HG03565 (cell line): ENCODE data around the gene FGF6.
"Not testable (repeated sequence)": the region's sequence is repeated elsewhere in the genome, so short reads cannot be mapped to it uniquely, and the experiment has no call there.

Experiments used
- ATAC-seq: cut with Tn5 transposase; IDR thresholded peaks from one replicate; pipeline ENCODE4 v1.9.1; 2021; ENCODE audit warnings: mild to moderate bottlenecking, moderate library complexity; ENCODE audit not compliant: unreplicated experiment

FGF6 gene

GRCh38 chr12:4445156-4446101 lies at the start of gene FGF6:
Gene FGF6, minus strand, starts transcription at chr12:4445815. Its CDS starts 245 bp downstream, at chr12:4445570.
- no peak for ATAC-seq

- ATAC-seq, result no peak
Measured at GRCh38 chr12:4490973-4491372, 45.4 kb upstream of the FGF6 start.

DNA sequence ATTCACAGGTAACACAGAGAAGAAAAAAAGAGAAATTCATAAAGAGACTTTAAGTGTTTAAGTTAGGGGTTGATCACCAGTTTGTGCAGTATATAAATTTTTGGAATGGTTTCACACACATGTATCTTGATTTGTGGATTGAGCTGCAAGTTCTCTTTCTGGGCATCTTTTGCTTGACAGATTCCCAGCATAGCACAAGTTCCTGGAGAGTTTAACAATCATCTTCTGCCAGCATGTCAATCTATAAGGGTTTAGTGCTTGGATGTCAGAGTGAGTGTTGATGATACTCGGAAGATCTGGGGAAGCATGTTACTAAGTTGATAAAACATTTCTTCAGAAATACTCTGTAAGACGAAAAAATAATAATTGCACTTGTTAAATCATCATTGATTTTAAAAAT lies 43.9 kb upstream of the FGF6 start:
- no peak for ATAC-seq

GRCh38 chr12:4486980-4487379 lies 41.4 kb upstream of the FGF6 start:
- no peak for ATAC-seq

GRCh38 chr12:4486049-4486699 lies 40.6 kb upstream of the FGF6 start:
- no peak for ATAC-seq

GRCh38 chr12:4483885-4484823 lies 38.5 kb upstream of the FGF6 start:
- ATAC-seq, result no peak

- ATAC-seq, result no peak
Measured at GRCh38 chr12:4482936-4483335, 37.3 kb upstream of the FGF6 start.

- no peak for ATAC-seq
Measured at GRCh38 chr12:4478933-4479332, 33.3 kb upstream of the FGF6 start.

DNA sequence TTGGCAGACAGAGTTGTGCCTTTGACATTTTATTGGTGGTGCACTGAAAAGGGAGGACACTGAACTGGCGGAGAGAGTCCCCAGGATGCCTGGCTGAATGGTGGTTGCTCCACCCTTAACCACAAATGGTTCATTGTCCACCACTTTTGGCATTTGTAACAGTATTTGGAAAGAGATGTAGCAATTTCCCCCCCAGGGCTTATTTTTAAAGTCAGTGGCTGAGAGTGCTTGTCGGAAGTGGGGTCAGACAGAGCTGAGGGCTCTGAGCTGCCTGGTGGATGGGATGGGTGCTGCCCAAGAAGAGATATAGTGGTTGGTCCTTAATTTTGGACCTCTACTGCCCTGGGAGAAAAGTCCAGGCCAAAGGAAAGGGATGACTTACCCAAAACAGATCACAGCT lies 31.5 kb upstream of the FGF6 start:
- no peak for ATAC-seq

- no peak for ATAC-seq
Measured at GRCh38 chr12:4472046-4472445, 26.4 kb upstream of the FGF6 start.

DNA sequence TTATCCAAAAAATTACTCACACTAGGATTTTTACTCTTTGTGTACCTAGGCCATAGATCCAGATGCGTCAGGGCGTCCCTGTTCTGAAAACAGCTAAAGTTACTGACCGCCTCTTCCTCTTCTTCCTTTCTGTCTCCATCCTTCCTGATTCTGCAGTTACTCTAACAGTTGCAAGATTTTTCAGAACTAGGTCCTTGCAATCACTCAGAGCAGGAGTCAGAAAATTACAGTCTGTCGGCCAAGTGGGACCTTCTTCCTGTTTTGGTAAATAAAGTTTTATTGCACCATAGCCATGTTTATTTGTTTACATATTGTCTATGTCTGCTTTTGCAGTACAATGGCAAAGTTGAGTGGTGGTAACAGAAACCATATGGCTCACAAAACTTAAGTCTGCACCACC lies 25.6 kb upstream of the FGF6 start:
- ATAC-seq, result no peak

- ATAC-seq, result no peak
Measured at GRCh38 chr12:4468994-4469393, 23.4 kb upstream of the FGF6 start.

- no peak for ATAC-seq
Measured at GRCh38 chr12:4460761-4461160, 15.1 kb upstream of the FGF6 start.

GRCh38 chr12:4455849-4456248 lies 10.2 kb upstream of the FGF6 start:
- ATAC-seq, result not testable (repeated sequence)

DNA sequence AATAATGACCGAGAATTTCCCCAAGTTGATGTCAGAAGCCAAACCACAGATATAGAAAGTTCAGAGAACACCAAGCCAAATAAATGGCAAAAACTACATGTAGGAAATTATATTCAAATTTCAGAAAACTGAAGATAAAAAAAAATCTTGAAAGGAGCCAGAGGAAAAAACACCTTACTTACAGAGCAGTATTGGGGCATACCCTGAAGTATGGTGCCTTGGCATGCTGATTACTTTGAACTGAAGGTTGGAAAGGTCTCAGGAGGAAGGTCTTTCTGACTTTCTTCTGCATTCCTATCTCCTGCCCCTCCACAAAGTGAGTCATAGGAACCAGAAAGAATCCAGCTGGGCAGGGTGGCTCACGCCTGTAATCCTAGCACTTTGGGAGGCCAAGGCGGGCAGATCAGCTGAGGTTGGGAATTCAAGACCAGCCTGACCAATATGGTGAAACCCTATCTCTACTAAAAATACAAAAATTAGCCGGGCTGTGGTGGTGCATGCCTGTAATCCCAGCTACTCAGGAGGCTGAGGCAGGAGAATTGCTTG lies 8.8 kb upstream of the FGF6 start:
- no peak for ATAC-seq

GRCh38 chr12:4451694-4452093 lies 6.1 kb upstream of the FGF6 start:
- ATAC-seq, result no peak

GRCh38 chr12:4450551-4451112 lies 5.0 kb upstream of the FGF6 start:
- no peak for ATAC-seq

DNA sequence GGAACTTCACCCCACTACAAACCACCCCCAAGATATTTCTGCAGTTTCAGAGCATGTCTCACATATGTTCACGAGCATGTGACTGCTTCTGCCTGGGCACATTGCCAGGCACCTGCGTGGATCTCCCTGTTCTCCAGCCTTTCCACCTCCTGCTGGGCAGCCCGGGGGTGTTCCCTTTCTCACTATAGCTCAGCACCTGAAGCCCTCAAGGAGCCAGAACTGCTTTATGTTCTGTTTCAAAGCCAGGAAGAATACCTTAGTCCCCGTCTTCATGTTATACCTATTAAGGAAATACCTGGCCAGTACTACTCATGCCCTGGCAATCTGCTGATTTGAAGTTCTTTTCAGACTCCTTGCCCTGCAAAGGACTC lies 4.2 kb upstream of the FGF6 start:
- no peak for ATAC-seq

- no peak for ATAC-seq
Measured at GRCh38 chr12:4448943-4449850, 3.6 kb upstream of the FGF6 start.
